ENCODE measurements around the gene TEKT4. TPM values are rescaled to one million over a fixed set of nuclear protein-coding genes. Genes with fewer than 3 reads are reported as not detected.

TEKT4 gene
- total and polyA plus RNA-seq, 8 donors: 0.14 TPM; not detected in 7

DNA sequence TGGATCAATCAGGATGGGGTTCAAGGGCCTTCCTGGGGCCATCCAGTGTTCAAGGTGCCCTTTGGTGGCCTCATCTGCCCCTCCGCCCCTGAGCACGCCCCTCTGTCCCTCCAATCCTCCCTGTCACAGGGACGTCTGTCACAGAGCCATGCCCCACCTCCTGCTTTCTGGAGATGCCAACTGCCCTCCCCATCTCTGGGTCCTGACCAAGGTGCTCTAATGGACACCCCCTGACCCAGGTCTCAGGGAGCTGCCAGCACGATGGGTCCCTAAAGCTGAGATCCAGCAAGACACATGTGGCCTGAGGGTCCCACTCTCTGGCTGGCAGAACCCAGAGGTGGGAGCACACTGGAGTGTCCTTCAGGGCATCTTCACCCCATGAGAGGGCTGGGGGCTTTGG is 2.1 kb upstream of the TEKT4 start:
- DNase-seq: peak in 1 of 6 donors; percentile 32
- no peaks in the 10 kb centered on the region for H3K9me3 ChIP-seq
- H3K4me3 ChIP-seq: no peak overlapping the region
- H3K4me1 ChIP-seq: no peaks in the 10 kb centered on the region
- H3K27me3 ChIP-seq: peaks cover 0 to under 1% (median 0%) of the 10 kb centered on the region in 4 donors
- TF ChIP-seq, protein P1, sequence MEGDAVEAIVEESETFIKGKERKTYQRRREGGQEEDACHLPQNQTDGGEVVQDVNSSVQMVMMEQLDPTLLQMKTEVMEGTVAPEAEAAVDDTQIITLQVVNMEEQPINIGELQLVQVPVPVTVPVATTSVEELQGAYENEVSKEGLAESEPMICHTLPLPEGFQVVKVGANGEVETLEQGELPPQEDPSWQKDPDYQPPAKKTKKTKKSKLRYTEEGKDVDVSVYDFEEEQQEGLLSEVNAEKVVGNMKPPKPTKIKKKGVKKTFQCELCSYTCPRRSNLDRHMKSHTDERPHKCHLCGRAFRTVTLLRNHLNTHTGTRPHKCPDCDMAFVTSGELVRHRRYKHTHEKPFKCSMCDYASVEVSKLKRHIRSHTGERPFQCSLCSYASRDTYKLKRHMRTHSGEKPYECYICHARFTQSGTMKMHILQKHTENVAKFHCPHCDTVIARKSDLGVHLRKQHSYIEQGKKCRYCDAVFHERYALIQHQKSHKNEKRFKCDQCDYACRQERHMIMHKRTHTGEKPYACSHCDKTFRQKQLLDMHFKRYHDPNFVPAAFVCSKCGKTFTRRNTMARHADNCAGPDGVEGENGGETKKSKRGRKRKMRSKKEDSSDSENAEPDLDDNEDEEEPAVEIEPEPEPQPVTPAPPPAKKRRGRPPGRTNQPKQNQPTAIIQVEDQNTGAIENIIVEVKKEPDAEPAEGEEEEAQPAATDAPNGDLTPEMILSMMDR (IDR thresholded peaks at IDR 0.05): no peak
- no peak overlapping the region for H3K27ac ChIP-seq
- FAIRE-seq: no peak
- H3K36me3 ChIP-seq: no peaks in the 10 kb centered on the region
- WGBS, 2 donors: 83 to 98% methylated on average over 4 of the region's 4 CpGs
- no peak for ATAC-seq
- intact Hi-C loops (cut with DNase I): no loop called here

DNA sequence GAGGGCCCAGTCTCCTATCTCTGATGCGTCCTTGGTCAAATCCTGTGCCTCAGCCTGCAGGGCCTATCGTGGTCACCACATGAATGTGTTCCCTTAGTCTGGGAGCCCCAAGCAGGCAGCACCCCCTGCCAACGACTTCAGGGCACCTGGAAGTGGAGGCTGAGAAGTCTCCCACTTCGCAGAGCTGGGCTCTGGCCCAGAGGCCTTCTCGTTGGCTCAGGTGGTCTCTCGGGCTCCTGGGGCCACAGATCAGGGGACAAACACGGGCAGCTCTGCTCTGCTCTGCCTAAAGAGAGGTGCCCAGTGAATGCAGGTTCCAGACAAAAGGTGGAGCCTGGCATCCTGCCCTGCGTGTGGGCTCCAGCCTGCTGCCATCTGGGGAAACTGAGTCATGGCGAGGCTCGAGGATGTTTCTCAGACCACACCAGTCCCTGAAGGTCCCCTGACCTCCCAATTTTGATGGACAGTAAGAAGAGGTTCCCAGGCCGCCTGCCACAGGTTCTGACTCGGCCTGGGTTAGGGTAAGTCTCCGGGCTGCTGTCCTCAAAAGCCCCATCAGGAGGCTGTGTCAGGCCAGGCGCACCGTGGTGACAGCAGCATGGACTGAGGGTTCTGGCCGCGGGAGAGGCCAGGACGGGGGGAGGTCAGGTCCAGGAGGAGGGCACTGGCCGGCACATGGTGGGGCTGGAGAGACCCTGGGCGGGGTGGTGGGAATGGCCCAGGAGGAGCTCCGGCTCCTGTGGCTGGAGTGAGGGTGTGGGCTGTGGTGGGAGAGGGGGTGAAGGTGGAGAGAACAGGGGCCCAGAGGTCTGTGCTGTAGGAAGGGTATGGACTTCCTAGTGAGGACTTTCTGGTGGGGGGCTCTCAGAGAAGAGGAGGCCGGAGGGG is 1.4 kb upstream of the TEKT4 start:
- H3K36me3 ChIP-seq: no peaks in the 10 kb centered on the region
- ATAC-seq (no peak), FAIRE-seq (no peak), DNase-seq (peak in 1 of 6 donors; percentile 55)
- no peak overlapping the region for H3K27ac ChIP-seq
- WGBS, 2 donors: 61 to 68% methylated on average over 21 to 22 of the region's 22 CpGs
- H3K9me3 ChIP-seq: no peaks in the 10 kb centered on the region
- intact Hi-C loops (cut with DNase I): no loop called here
- H3K4me3 ChIP-seq: no peak overlapping the region
- no peaks in the 10 kb centered on the region for H3K27me3 ChIP-seq
- TF ChIP-seq, protein P1 (IDR thresholded peaks at IDR 0.05): no peak
- H3K4me1 ChIP-seq: no peaks in the 10 kb centered on the region

DNA sequence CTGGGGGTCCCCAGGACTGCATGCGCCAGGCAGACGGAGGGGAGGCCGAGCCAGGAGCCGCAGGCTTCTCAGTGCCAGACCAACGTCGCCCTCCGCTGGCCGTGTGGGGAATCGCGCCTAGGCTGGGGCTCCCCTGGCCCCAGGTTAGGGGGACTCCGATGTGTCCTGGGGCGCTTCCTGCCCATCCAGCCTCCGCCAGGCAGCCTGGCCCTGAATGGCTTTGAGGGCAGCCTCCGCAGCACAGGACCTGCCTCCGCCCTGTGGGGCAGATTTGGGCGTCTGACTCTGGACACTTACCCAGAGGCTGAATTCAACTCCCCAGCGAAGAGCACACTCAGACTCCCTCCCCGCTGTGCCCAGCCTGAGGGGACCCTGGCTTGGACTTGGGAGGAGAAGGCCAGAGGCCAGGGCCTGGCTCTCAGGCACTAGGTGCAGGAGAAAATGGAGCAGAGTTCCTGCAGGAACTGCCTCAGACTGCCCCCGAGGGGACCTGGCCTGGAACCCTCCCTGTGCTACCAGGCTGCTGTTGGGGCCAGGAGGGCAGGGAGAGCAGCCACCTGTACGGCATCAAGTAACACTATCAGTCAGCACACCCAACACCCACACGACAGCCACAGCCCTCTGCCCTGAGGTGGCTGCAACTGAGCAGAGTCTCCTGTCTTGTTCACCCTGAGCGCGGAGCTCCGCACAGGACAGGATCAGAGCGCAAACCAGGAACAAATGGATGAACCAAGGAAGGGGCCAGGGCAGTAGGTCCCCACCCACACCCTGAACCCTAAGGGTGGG is 597 bp upstream of the TEKT4 start:
- Histone ChIP-seq H3K4me3 (no peak overlapping the region), H3K27me3 (no peaks in the 10 kb centered on the region), H3K36me3 (no peaks in the 10 kb centered on the region), H3K9me3 (no peaks in the 10 kb centered on the region), H3K27ac (no peak overlapping the region), H3K4me1 (no peaks in the 10 kb centered on the region)
- WGBS, 2 donors: 33 to 35% methylated on average over 24 to 25 of the region's 25 CpGs
- ATAC-seq (no peak), FAIRE-seq (no peak), DNase-seq (peak in 3 of 6 donors; percentile 18 to 68 (median 58))
- intact Hi-C loops (cut with DNase I): no loop called here
- TF ChIP-seq, protein P1 (IDR thresholded peaks at IDR 0.05): peak in 2 of 4 donors; percentile 14 to 18

DNA sequence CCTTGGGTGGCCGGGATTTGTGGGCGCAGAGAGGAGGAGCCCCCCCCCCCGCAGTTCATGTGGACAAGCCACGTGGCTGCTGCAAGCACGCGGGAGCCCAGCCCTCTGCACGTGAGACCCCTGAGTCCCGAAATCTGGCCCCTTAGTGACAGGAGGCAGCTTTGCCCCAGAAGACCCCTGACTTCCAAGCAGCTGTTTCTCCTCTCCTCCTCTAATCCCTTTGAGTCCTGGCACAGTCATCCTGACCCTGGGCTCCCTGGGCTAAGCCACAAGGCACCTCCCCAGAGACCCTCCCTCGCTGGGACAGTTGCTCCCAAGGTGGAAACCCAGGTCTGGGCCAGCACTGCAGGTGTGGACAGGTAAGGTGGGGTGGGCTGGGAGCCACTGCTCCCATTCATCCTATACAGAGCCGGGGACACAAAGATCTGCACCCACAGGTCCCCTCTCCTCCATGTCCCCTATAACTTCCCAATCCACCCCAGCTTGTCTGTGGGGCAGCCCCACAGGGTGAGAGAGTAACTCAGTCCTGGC is 923 bp downstream of the TEKT4 start:
- whole genome bisulfite sequencing, 2 donors: 60 to 74% methylated on average over 8 to 10 of the region's 10 CpGs
- peak in 1 of 6 donors; percentile 42 for DNase-seq
- no peaks in the 10 kb centered on the region for H3K36me3 ChIP-seq
- no peak for FAIRE-seq
- ATAC-seq: no peak
- TF ChIP-seq, protein P1 (IDR thresholded peaks at IDR 0.05): no peak
- H3K27me3 ChIP-seq: no peaks in the 10 kb centered on the region
- H3K9me3 ChIP-seq: no peaks in the 10 kb centered on the region
- H3K27ac ChIP-seq: no peak overlapping the region
- no peak overlapping the region for H3K4me3 ChIP-seq
- intact Hi-C loops (cut with DNase I): no loop called here
- no peaks in the 10 kb centered on the region for H3K4me1 ChIP-seq
